Activated naive CD4-positive, alpha-beta T cell treated with anti-CD3 and anti-CD28 coated beads, Interleukin-2, amount 10 ng/mL, durations not matched to agents 7 days and 5 days (primary cell): ENCODE measurements around the gene MAP4K4.
A peak's percentile ranks its signal among the peaks of the same experiment; 100 is the strongest.
"Not testable (repeated sequence)": the region's sequence is repeated elsewhere in the genome, so short reads cannot be mapped to it uniquely, and the experiment has no call there.

Source experiments
- CTCF ChIA-PET: fragments of 350-600 bp; sonication (Branson Sonifier 250); formaldehyde crosslinking; loops from one replicate; lab custom pipeline; 2021; ENCODE audit warnings: antibody characterized with exemption; lab: Charles Lee
- DNase-seq: peaks from one replicate; pipeline ENCODE4 v3.0.0-alpha.2; 2020
- H3K27ac Mint-ChIP-seq: one replicate; pipeline ENCODE4 v1.8.0; 2021; ENCODE audit warnings: mild to moderate bottlenecking, moderate library complexity, mixed read lengths
- H3K27me3 Mint-ChIP-seq: one replicate; pipeline ENCODE4 v1.8.0; 2021; ENCODE audit warnings: mild to moderate bottlenecking, mixed read lengths
- H3K36me3 Mint-ChIP-seq: one replicate; pipeline ENCODE4 v1.8.0; 2021; ENCODE audit warnings: mixed read lengths
- H3K4me1 Mint-ChIP-seq: one replicate; pipeline ENCODE4 v1.8.0; 2021; ENCODE audit warnings: mixed read lengths
- H3K4me3 Mint-ChIP-seq: one replicate; pipeline ENCODE4 v1.8.0; 2021; ENCODE audit warnings: mild to moderate bottlenecking, moderate library complexity, mixed read lengths
- H3K9me3 Mint-ChIP-seq: one replicate; pipeline ENCODE4 v1.8.0; 2021; ENCODE audit warnings: mixed read lengths

Gene MAP4K4

DNA sequence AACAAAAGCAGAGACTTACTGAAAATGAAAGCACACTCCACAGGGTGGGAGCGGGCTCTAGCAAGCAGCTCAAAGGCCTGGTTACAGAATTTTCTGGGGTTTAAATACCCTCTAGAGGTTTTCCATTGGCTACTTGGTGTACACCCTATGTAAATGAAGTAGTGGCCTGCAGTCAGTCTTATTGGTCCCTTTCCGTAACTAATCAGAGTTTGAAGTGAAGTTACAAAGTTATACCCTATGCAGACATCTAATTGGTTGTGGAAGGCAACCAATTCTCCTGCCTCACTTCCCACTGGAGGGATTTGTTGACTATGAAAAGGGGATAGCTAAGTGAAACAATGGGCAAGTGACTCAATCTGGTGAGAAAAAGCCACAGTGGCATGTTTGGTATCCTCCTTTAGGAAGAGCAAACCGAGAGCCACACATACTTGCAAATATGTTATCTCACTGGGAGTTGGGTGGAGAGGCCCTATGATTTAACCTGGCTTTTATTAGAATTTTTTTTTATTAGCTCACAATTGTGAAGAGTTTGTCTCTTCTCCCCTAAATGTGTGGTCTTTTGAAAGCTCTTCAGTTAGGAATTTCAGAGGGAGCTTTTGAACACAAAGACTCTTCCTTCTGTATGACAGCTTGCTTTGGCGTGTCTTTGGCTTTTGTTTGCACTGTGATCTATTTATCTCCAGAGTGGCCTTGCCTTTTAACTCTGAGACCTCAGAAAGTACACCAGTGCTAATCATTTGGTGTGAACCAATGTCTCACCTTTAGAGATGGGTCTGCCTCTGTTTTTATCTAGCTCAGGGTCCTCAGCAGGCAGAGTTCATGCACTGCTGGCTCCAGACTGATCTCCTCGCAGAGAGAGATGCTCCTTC, 69.6 kb downstream of the MAP4K4 start:
- H3K9me3 Mint-ChIP-seq = no peaks in the 10 kb centered on the region
- H3K4me1 Mint-ChIP-seq = peaks cover 74% of the 10 kb centered on the region
- peak overlapping the region; percentile 66 for H3K27ac Mint-ChIP-seq
- CTCF ChIA-PET = interaction anchor here (1.2 to 3.2 kb wide), 4 partner anchors 12 to 348 kb away, joined by 3 to 7 read pairs (median 5); no protein-coding TSS in a partner anchor
- DNase-seq = no peak
- peak overlapping the region; percentile 35 for H3K4me3 Mint-ChIP-seq
- H3K27me3 Mint-ChIP-seq = no peaks in the 10 kb centered on the region
- H3K36me3 Mint-ChIP-seq = peaks cover 11% of the 10 kb centered on the region

DNA sequence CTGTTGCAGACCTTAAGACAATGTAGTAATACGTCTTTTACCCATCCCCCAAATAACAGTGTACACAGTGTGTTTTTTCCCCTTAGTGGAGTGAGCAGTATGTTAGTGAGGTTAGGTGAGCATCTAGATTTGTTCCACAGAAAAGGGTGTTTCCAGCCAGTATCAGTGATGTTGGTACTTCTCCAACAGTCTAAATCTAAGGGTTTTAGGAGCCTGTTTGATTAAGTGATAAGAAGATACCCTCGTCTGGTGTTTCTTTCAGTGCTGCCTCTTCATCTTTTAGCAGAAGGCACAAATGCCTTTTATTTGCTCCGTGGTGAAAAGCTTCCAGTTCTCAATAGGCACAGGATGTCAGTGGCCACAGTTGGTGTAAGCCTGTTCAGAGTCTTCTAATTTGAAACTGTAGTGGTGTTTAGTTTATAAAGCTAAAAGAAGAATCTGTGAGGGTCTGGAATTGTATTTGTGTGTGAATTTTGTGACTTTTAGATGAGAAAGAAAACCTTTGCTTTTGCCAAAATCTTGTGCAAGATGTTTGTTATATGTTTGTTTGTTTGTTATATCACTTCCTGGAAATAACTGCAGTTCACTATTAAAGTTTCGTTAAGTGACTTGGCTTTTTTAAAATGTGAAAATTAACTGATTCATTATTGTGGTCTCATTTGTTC, 71.2 kb downstream of the MAP4K4 start:
- Mint-ChIP-seq H3K36me3 (peaks cover 6% of the 10 kb centered on the region), H3K27ac (peak overlapping the region; percentile 47), H3K27me3 (no peaks in the 10 kb centered on the region), H3K4me3 (no peak overlapping the region), H3K9me3 (no peaks in the 10 kb centered on the region), H3K4me1 (peaks cover 76% of the 10 kb centered on the region)
- CTCF ChIA-PET = interaction anchor here (3.2 kb wide), 1 partner anchor 54 kb away, joined by 7 read pairs; no protein-coding TSS in a partner anchor
- no peak for DNase-seq

DNA sequence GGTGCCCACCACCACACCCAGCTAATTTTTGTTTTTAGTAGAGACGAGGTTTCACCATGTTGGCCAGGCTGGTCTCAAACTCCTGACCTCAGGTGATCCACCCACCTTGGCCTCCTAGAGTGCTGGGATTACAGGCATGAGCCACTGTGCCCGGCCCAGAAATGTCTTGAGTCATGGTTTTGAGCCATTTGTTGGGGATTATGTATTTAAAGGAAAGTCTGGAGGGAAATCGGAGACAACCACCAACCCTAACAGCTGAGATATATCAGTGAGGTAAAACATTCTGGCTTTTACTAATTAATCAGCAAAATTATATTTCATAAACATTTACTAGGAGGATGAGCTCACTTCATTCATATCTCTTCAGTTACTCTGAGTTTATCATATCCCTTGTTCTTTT, 72.2 kb downstream of the MAP4K4 start:
- not testable (repeated sequence) for H3K27me3 Mint-ChIP-seq, H3K36me3 Mint-ChIP-seq, H3K27ac Mint-ChIP-seq, DNase-seq, H3K9me3 Mint-ChIP-seq, H3K4me3 Mint-ChIP-seq
- CTCF ChIA-PET = interaction anchor here (0.7 to 2.1 kb wide), 9 partner anchors 10 to 62 kb away, joined by 3 to 9 read pairs (median 4); no protein-coding TSS in a partner anchor
- peaks cover 84% of the 10 kb centered on the region for H3K4me1 Mint-ChIP-seq

DNA sequence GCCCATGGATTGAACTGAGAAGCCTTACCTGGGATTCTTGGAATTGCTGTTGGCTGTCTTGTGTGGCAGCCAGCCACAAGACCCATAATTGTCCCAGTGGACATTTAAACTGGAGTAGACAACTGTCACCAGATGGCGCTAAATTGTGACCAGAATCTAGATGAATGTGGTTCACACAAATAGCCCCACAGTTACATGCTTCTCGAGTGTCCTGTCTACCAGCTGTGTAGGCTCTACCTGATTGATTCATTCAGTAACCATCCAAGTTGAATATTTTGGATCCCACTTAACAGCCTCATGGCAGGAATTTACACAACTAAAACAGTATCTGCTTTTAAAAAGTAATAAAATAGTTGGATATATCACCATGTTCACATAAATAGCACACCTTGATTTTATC, 73.2 kb downstream of the MAP4K4 start:
- Mint-ChIP-seq H3K9me3 (no peaks in the 10 kb centered on the region), H3K4me1 (peaks cover 87% of the 10 kb centered on the region), H3K27ac (no peak overlapping the region), H3K27me3 (no peaks in the 10 kb centered on the region), H3K36me3 (peaks cover 6% of the 10 kb centered on the region), H3K4me3 (no peak overlapping the region)
- DNase-seq = no peak
- CTCF ChIA-PET = interaction anchor here (0.8 to 2.1 kb wide), 7 partner anchors 9 to 61 kb away, joined by 3 to 9 read pairs (median 5); no protein-coding TSS in a partner anchor

DNA sequence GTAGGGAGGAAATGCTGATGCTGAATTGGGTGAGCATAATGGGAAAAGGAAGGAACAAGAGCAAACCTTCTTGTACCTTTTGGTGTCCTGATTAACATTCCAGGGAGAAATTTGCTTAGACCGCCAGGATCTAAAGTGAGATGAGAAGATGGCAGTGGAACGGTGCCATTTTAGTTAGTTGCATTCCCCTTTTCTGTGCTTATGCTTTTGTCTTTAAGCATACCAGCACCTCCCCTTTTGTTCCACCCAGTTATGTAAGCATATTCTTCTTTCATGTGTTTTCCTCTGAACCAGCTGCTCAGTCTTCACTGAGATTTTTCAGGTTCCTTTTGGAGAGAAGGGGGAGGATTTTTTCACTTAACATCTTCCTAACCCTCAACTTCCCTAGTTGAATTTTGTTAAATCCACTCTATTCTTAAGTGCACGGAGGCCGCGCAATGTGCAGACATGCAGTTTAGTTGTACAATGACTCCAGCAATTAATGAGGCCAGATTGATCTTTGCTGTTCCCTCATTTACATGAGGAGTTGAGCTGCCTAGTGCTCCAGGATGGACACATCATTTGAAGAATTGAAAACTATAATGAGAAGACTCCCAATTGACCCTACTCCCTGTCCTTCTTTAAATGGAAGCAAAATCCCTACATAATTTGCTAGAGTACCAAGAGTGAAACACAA, 73.9 kb downstream of the MAP4K4 start:
- H3K27me3 Mint-ChIP-seq = no peaks in the 10 kb centered on the region
- CTCF ChIA-PET = interaction anchor here (1.3 to 2.1 kb wide), 6 partner anchors 8 to 61 kb away, joined by 4 to 9 read pairs (median 6); no protein-coding TSS in a partner anchor
- peaks cover 6% of the 10 kb centered on the region for H3K36me3 Mint-ChIP-seq
- no peaks in the 10 kb centered on the region for H3K9me3 Mint-ChIP-seq
- no peak for DNase-seq
- no peak overlapping the region for H3K4me3 Mint-ChIP-seq
- peaks cover 84% of the 10 kb centered on the region for H3K4me1 Mint-ChIP-seq
- no peak overlapping the region for H3K27ac Mint-ChIP-seq

DNA sequence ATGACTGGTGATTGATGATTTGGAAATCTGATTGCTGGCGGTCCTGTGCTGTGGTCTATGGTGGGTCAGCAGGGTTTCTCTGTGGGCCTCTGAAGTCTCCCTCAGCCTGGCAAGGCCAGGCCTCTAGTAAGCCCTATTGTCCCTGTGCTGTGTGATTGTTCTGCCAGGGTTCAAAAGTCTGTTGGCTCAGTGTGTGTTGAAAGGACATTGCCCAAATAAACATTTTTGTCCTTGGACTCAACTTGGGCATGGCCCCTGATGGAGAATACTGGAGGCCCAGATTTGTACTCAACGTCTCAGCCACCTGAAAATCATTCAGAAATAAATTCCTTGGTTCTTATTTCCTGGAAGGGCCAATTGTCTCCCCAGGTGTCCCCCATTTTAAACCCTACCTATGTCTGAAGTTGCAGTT, 74.4 kb downstream of the MAP4K4 start:
- Mint-ChIP-seq H3K27ac (no peak overlapping the region), H3K9me3 (no peaks in the 10 kb centered on the region)

DNA sequence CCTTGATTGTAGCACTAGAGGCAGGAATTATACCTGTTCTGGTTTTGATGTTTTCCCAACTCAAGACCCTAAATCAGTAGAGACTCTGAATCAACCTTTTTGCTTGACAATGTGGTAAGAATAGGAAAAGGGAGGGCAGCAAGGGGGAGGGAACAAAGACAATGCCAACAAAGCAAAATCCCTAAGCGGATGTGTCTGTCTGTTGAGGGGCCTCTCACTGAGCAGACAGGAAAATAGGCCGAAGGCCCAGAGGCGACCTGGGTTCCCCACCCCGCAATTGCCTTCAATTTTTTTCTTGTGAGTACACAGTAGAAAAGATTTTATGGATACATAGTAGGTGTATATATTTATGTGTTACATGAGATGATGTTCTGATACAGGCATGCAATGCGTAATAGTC, 75.6 kb downstream of the MAP4K4 start:
- Mint-ChIP-seq H3K27ac (no peak overlapping the region), H3K4me1 (peaks cover 76% of the 10 kb centered on the region), H3K36me3 (peaks cover 5% of the 10 kb centered on the region), H3K9me3 (no peaks in the 10 kb centered on the region), H3K4me3 (no peak overlapping the region), H3K27me3 (no peaks in the 10 kb centered on the region)
- CTCF ChIA-PET = no interaction called here
- no peak for DNase-seq

More for the DNA sequence above, 74.4 kb downstream of the MAP4K4 start:
- Mint-ChIP-seq H3K4me3 (no peak overlapping the region), H3K4me1 (peaks cover 79% of the 10 kb centered on the region), H3K27me3 (no peaks in the 10 kb centered on the region), H3K36me3 (peaks cover 5% of the 10 kb centered on the region)
- CTCF ChIA-PET = interaction anchor here (1.3 to 2.1 kb wide), 2 partner anchors 12 to 45 kb away, joined by 4 to 9 read pairs; no protein-coding TSS in a partner anchor
- DNase-seq = no peak

DNA sequence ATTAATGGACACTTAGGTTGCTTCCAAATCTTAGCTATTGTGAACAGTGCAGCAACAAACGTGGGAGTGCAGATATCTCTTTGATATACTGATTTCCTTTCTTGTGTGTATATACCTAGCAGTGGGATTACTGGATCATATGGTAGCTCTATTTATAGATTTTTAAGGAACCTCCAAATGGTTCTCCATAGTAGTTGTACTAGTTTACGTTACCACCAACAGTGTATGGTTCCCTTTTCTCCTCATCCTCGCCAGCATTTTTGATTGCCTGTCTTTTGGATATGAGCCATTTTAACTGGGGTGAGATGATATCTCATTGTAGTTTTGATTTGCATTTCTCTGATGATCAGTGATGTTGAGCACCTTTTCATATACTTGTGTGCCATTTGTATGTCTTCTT, 76.5 kb downstream of the MAP4K4 start:
- H3K36me3 Mint-ChIP-seq, H3K27me3 Mint-ChIP-seq, H3K27ac Mint-ChIP-seq, H3K9me3 Mint-ChIP-seq, CTCF ChIA-PET, DNase-seq, H3K4me3 Mint-ChIP-seq: not testable (repeated sequence)
- H3K4me1 Mint-ChIP-seq = peaks cover 75% of the 10 kb centered on the region

DNA sequence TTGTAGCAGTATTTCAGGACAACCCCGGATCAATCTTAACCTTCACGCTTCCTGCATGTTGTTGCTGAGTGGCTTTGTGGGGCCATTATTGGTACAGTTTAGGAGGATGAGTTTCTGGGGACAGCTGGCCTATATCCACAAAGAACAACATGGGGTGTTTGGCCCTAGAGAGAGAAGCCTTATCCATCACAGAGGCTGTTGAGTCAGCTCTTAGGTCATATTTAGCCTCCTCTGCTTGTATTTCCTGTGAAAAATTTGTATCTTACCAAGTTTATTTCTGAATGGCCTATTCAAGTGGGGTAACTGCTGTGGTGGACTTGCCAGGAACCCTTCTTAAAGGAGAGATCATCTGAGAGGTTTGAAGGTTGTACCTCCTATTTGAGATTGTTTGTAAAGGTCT, 77.6 kb downstream of the MAP4K4 start:
- H3K9me3 Mint-ChIP-seq = no peaks in the 10 kb centered on the region
- no peak overlapping the region for H3K4me3 Mint-ChIP-seq
- no peak for DNase-seq
- no peak overlapping the region for H3K27ac Mint-ChIP-seq
- peaks cover 4% of the 10 kb centered on the region for H3K36me3 Mint-ChIP-seq
- peaks cover 78% of the 10 kb centered on the region for H3K4me1 Mint-ChIP-seq
- CTCF ChIA-PET = no interaction called here
- no peaks in the 10 kb centered on the region for H3K27me3 Mint-ChIP-seq

DNA sequence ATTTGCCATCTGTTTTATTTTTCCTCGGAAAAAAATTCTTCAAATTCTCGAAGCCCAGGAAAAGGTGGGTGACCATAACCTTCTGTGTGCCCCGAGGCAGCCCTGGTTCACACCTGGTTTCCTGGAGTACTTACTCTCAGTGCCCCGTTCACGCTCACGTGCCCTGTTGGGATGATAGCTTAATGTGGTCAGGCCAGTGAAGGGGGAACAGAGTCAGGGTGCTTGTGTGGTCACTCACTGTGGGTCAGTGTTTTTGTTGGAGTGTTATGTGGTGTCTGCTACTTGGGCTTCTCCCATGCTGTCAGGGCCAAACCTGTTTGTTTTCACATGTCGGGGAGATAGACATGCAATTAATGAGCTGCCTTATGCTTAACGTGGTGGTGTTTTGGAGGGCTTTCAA, 78.1 kb downstream of the MAP4K4 start:
- Mint-ChIP-seq H3K9me3 (no peaks in the 10 kb centered on the region), H3K27me3 (no peaks in the 10 kb centered on the region), H3K27ac (no peak overlapping the region), H3K4me1 (peaks cover 78% of the 10 kb centered on the region), H3K4me3 (no peak overlapping the region), H3K36me3 (peaks cover 5% of the 10 kb centered on the region)
- DNase-seq = no peak
- CTCF ChIA-PET = no interaction called here

DNA sequence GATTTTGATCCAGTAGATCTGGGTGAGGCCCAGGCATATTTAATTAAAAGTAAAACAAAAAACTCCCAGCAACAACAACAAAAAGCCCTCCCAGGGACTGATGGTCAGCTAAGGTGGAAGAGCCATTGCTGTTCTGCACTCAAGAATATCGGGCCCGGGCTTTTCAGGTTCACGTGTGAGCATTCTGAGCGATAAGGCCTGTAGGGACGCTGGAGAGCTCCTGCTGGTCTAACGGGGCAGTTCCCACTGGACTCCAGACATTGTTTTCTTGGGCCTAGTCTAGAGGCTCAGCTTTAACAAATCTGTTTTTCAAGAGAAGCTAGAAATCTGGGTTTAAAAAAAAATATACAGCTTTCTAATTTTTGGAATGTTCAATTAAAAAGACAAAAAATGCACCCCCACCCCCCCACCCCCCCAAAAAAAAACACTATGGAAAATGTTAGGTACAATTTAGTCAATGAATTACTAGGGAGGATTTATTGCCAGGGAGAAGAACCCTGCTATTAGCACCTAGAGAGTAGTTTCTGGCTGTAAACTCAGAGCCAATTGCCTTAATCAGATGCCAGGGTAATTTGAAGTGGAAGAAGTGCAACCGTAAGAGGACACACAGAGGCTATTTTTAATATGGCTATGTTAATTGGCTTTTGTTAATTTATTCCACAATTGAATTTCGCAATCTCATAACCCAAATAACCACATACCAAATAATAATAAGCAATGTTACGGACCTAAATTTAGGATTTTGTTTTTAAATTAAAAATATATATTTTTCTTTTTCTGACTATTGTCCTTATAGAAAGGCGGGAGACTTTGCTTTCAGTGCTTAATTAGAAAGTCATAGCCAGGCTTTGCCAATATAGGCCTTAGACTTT, 78.9 kb downstream of the MAP4K4 start:
- Mint-ChIP-seq H3K9me3 (no peaks in the 10 kb centered on the region), H3K4me3 (no peak overlapping the region)
- CTCF ChIA-PET = interaction anchor here (0.6 kb wide), 1 partner anchor 10 kb away, joined by 3 read pairs; no protein-coding TSS in a partner anchor

DNA sequence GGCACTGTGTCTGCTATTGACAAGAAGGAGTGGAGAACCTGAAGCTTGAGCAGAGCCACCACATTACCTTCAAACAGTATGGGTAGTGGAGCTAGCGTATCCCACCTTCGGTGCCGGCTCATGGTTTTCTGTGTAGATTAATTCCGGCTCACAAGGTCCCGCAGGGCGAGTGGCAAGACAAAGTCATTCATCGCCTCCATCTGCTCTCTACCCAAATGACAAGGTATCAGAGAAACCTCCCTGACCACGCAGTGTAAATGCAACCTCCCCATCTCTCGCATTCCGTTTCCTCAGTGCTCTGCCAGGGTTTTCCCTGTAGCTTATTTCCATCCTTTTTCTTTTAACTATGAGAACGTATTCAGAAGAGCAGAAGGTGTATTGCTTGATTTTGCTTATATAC, 79.8 kb downstream of the MAP4K4 start:
- Mint-ChIP-seq H3K27ac (no peak overlapping the region), H3K4me3 (no peak overlapping the region), H3K27me3 (no peaks in the 10 kb centered on the region), H3K9me3 (no peaks in the 10 kb centered on the region), H3K4me1 (peaks cover 70% of the 10 kb centered on the region), H3K36me3 (peaks cover 5% of the 10 kb centered on the region)
- no peak for DNase-seq
- CTCF ChIA-PET = interaction anchor here (0.6 kb wide), 1 partner anchor 9 kb away, joined by 3 read pairs; no protein-coding TSS in a partner anchor

More for the DNA sequence above, 78.9 kb downstream of the MAP4K4 start:
- Mint-ChIP-seq H3K27me3 (no peaks in the 10 kb centered on the region), H3K27ac (no peak overlapping the region), H3K4me1 (peaks cover 75% of the 10 kb centered on the region), H3K36me3 (peaks cover 5% of the 10 kb centered on the region)
- DNase-seq = no peak

DNA sequence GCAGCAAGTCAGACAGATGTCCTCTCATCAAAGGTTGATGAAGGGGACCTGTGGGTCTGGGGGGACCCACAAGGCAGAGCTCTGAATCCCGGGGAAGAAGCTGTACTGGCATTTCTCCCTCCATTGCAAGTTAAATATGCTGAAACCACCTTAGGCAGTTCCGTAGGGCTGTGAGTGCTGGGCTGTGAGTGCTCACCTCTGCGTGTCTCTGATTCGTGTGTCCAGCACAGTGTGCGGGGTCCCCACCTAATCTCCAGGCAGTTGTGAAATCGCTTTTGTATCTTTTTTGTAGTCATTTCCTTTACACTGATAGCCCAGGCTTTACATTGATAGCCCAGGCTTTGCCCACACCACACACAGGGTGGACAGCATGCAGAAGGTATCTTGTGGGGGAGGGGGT, 80.6 kb downstream of the MAP4K4 start:
- CTCF ChIA-PET = no interaction called here
- Mint-ChIP-seq H3K27ac (peak overlapping the region; percentile 46), H3K4me3 (no peak overlapping the region), H3K9me3 (no peaks in the 10 kb centered on the region), H3K27me3 (no peaks in the 10 kb centered on the region), H3K36me3 (peaks cover 10% of the 10 kb centered on the region), H3K4me1 (peaks cover 67% of the 10 kb centered on the region)
- DNase-seq = no peak
